ENCODE data around the gene CISH.

CISH gene, protein sequence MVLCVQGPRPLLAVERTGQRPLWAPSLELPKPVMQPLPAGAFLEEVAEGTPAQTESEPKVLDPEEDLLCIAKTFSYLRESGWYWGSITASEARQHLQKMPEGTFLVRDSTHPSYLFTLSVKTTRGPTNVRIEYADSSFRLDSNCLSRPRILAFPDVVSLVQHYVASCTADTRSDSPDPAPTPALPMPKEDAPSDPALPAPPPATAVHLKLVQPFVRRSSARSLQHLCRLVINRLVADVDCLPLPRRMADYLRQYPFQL

DNA sequence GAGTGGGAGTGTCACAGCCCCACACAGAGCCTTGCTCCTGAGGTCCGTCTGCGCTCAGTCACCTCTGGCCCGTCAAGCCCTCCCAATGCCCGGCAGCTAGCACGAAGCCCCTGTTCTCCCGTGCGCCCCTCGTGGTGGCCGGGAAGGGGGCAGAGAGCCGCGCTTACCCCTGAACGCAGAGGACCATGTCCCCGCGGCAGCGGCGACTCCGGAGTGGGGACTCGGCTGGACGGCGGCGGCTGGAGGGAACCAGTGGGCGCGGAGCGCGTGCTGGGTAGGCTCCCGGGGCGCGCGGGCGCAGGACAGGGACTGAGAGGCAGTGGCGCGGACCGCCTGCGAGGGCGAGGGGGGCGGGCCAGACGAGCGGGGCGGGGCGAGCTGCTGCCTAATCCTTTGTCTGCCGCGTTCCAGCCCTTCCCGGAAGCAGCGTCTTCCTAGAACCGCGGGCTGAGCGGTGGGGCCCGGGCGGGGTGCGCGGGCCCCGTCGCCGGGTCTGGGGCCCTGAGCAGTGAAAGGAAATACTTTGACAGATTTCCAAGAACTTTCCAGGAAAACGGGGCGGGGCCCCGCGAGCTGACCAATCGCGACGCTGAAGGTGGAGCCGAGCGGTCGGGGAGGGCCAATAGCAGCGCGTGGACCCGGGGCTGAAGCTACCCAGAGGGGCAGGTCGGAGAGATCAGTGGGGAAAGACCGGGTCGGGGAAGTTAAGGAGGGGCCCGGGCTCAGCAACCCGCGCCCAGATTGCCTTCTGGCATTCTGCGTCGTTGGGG is at the start of gene CISH:
TSS of gene CISH (minus strand) at position 311 of the 770 bp plus-strand sequence. CDS start at position 187, 124 bp downstream.
- peak; percentile 79 for DNase-seq (ENCODE audit: low read depth)
- H3K4me3 ChIP-seq (ENCODE audit: low read depth, low read length), result peak within 1 kb of the TSS; percentile 72

DNA sequence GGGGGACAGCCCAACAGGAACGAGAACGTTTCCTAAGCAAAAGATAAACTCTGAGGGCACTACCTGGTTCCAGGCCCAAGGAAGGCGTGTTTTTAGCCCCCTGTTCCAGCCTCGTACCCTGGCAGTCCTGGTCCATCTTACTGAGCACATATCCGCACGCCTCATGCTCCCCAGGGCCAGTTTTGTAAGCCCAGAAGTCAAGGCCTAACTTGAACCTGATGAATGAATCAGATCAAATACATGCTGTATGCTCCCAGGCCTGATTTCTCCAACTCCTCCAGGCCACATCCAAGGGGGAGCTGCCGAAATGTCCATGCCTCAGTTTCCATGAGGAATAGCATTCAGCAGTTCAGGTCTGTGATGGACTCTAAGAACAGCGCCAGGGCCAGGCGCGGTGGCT is 48.8 kb upstream of the CISH start:
- DNase-seq (ENCODE audit: low read depth), result no peak
- H3K4me3 ChIP-seq (ENCODE audit: low read depth, low read length), result no peak overlapping the region

DNA sequence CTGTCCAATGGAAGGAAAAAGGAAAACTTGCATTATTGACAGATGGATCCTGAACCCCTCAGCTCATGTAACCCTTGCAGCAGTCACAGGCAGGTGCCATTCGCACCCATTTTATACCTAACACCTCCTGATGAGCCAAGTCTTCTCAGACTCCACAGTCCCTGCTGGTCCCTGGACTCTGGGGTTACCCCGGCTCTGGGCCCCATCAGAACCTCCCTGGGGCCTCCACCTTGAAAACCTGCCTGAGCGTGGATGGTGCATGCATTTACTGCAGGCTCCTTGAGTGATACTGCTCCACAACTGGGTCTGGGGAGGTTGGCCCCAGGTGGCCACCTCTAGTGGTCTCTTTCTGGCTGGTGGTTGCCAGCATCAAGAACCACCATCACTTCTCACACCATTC is 47.3 kb upstream of the CISH start:
- no peak overlapping the region for H3K4me3 ChIP-seq (ENCODE audit: low read depth, low read length)

DNA sequence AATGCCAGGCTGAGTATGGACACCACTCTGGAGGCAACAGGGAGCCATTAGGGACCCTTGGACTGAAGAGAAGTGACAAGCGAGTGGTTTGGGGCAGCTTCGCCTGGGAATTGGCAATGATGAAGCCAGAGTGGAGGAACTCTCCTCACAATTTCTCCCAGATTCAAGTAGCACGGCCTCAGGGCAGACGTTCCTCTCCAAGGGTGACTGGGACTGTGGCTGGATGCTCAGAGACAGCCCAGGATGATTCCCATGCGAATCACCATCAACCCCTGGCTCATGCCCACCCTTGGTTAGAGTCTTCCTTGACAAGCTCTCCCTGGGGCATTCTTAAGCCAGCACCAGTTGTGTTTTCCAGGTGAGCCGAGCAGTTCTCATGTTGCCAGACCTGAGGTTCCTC is 46.8 kb upstream of the CISH start:
- H3K4me3 ChIP-seq (ENCODE audit: low read depth, low read length), result no peak overlapping the region
- DNase-seq (ENCODE audit: low read depth), result no peak

More for the DNA sequence above, 47.3 kb upstream of the CISH start:
- DNase-seq (ENCODE audit: low read depth), result no peak

DNA sequence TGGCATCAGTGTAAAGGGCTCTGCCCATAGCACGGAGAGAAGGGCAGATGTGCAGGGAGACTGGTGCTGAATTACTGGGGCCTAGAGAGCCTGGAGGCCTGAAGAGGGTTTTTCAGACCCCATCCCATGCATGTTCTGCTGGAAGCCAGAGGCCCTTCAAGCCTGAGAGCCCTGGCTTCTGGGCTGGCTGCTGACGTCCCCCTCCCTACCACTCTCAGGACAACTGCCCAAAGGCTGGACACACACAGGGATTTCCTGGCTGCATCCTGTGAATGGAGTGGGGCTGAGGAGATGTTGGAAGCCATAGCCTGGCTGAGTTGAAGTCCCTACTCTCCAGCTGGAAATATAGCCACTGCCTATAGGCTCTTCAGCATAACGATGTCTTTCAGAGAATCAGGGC is 46.2 kb upstream of the CISH start:
- H3K4me3 ChIP-seq (ENCODE audit: low read depth, low read length), result no peak overlapping the region
- DNase-seq (ENCODE audit: low read depth), result no peak

DNA sequence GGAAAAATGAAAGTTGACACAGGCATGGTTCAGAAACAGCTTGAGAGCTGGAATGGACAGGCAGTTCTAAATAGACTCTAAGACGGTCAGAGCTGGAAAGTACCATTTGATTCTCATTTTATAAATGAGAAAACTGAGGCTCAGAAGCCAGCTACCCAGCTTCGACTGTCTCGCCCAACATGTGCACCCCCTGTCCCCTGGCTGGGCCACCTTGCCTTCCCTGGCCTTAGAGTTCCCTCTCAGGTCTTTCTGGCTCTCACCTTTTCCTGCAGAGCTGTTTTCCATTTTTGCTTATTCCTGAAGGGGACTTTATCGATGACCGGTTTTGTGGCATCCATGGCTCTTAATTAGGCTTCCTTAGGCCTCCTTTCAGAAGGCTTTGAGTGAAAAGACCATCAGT is 45.8 kb upstream of the CISH start:
- H3K4me3 ChIP-seq (ENCODE audit: low read depth, low read length), result no peak overlapping the region
- no peak for DNase-seq (ENCODE audit: low read depth)

DNA sequence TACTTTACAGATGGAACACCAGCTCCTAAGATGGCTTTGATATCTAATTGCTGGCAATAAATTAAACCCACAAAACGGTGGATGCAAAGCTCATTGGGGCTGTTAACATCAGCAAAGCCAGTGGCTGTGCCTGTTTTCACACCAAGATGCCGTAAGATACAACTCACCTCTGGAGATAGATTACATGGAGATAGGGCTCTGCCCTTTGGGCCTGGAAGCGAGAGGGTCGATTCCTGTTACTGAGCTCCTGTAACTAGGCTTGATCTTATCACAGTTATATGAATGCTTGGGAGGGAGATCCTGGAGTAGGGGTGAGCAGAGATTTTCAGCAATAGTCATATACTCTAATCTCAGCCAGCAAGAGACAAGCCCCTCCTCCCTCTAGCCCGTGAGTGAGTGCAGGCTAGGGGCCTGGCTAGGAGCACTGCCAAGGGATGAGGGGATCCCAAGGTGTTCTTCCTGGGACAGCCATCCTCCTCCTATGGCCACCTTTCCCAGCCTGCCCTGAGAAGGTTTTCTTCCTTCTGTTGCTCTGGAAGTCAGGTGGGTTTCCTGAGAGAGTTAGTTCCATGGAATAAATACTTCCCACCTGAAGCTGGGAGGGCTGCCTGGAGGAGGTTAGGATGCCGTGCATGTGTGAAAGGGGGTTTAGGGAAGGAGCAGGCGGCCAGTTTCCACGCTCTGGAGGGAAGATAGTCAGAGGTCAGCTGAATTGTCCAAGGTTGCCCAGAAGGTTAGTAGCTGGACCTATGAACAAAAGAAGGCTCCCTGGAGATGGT is 45.0 kb upstream of the CISH start:
- no peak for DNase-seq (ENCODE audit: low read depth)

DNA sequence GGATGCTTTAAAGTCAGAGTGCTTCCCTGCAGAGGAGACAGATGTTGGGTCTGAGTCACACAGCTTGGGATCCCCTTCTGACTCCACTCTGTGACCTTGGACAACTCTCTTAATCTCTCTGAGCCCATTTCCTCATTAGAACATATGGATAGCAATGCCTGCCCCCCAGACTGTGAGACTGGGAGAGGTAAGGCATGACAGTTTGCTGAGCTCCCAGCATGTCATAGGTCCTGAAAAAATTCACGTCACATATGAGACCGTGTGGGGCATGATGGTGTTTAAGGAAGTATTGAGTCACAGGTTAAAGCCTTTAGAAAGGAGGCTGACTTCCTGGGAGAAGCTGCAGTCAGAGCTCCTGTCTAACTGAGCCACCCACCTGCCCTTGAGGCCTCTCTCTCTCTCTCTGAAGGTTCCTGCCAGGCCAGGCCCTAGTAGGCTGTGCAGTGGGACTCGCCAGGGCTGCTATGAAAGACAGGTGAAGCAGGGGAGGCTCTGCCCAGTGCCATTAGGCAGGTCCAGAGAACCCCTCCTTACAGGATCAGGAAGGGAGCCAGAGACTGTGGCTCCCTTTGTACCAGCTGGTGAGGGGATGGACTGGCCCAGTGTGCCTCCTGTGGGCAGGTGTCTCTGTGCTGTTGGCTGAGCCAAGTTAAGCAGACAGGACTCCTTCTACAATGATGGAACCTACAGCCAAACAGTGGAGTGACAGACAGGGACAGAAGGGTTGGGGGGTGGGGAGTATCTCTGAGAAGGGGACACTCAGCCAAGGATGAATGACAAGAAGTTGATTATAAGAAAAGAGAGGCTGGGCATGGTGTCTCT is 43.6 kb upstream of the CISH start:
- DNase-seq (ENCODE audit: low read depth), result no peak
- no peak overlapping the region for H3K4me3 ChIP-seq (ENCODE audit: low read depth, low read length)

More for the DNA sequence above, 45.0 kb upstream of the CISH start:
- no peak overlapping the region for H3K4me3 ChIP-seq (ENCODE audit: low read depth, low read length)

DNA sequence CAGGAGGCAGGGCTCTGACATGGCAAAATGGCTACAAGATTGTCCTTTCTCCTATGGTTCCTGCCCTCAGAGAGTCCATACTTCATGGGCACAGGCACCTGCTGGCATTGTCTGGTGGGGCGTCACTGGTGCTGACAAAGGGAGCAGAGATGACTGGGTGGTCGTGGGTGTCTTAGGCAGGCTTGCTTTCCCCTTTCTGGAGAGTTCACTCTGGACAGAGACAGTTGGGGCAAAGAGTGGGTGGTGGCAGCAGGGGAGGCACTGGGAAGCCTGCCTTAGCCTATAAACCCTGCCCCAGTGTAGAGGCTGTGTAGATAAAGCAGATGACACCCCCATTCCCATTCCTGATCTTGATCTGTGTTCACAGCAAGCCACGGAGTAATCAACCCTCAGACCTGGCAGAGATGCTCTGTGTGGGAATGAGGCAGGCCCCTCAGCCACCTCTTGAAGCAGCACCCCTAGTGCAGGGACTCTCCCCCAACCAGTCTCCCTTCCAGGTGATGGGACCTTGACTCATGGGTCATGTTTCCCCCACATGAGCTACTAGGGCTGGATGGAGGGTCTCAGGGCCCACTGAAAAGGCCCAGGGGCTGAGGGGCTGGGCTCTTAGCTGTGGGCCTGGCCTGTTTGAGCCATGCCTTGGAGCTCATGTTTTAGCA is 42.5 kb upstream of the CISH start:
- no peak for DNase-seq (ENCODE audit: low read depth)
- H3K4me3 ChIP-seq (ENCODE audit: low read depth, low read length), result no peak overlapping the region

DNA sequence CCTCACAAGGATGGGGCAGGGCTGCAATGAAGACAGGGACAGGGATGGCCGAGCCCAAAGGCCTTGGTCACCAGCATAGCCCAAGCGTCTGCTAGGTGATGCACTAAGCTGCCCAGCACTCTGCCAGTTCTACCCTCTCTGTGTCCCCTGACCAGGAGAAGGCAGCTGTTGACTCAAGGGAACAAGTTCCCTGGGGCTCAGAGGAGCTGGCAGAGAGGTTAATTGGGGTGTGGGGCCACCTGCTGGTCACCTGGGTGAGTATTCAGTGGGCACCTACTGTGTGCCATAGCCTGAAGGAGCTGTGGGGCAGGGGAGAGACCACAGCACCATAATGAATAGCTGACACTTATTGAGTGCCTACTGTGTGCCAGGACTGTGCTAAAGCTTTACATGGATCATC is 41.1 kb upstream of the CISH start:
- DNase-seq (ENCODE audit: low read depth), result no peak
- no peak overlapping the region for H3K4me3 ChIP-seq (ENCODE audit: low read depth, low read length)

DNA sequence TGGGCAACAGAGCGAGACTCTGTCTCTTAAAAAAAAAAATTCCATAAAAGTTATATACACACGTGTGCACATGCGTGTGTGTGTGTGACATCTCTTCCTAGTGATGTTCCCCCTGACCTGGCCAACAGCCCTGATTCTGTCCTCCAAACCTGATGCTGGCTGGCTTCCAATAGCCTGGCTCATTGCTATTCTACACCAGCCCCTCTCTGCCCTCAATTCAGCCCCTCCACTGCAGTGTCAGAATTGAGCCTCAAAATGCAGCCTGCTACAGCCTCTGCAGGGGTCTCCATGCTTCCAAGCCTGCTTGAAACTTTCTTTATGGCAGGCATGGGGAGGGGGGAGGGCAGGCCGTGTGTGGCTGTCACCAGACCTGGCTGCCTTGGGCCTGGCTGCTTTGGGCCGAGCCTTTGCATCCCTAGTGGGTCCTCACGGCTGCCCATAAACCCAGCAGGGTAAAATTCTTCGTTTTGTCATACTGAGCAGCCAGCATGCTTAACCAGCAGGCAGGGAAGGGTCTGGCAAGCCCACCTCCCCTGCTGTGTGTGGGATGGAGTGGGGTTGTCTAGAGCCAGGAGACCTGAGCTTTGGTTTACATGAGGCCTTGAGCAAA is 40.5 kb upstream of the CISH start:
- no peak for DNase-seq (ENCODE audit: low read depth)
- H3K4me3 ChIP-seq (ENCODE audit: low read depth, low read length), result no peak overlapping the region

DNA sequence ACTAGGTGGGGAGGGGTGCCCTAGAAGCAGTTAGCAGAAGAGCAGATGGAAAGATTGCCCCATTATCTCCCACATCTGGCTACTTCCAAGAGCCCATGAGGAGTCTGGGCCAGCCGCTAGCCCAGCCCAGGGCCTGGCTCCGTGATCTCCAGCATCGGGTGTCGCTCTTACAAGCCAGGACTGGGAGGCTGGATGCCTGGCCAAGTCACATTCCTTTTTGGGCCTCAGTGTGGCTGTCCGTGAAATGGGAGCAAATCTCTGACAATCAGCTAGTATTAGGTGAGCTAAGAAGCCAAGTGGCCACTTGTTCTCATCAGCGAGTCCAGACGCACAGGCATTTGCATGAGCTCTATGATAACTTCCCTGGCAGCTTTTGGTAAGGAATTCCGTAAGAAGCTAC is 39.9 kb upstream of the CISH start:
- DNase-seq (ENCODE audit: low read depth), result no peak
- H3K4me3 ChIP-seq (ENCODE audit: low read depth, low read length), result no peak overlapping the region

DNA sequence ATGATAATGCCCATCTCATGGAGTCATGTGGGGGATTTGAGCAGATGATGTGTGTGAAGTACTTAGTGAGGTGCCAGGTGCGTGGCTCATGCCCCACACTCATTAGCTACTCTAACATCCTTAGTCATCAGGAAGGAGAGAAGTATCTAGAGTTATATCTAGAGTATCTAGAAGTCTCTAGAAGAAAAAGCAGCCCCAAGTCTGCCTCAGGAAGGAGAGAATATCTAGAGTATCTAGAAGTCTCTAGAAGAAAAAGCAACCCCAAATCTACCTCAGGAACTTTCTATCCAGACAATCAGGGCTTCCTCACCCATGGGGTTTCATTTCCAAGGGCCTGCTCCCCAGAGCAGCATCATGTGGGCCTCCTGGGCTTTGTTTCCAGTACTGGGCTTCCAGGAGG is 38.4 kb upstream of the CISH start:
- no peak for DNase-seq (ENCODE audit: low read depth)
- H3K4me3 ChIP-seq (ENCODE audit: low read depth, low read length), result no peak overlapping the region

DNA sequence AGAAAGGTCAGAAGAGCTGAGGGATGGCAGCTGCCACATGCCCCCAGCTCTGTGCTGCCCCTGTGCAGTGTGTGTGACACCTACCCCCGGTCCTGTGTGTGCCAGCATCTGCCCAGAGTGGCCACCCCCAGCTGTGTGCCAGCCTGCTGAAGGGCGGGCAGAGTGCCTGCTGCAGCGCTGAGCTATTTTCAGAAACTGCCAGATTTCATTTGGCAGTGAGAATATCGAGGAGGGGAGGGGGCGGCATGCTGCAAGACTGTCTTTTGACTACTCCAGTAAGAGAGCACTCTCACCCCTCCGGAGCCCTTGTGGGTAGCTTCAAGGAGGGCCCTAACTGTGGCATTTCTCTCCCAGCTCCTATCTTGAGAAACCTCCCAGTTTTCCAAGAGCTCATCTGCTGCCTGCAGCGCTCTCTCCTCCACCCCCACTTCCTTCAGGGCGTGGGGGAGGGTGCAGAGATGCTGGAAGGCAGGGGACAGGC is 37.9 kb upstream of the CISH start:
- DNase-seq (ENCODE audit: low read depth), result no peak
- H3K4me3 ChIP-seq (ENCODE audit: low read depth, low read length), result no peak overlapping the region

DNA sequence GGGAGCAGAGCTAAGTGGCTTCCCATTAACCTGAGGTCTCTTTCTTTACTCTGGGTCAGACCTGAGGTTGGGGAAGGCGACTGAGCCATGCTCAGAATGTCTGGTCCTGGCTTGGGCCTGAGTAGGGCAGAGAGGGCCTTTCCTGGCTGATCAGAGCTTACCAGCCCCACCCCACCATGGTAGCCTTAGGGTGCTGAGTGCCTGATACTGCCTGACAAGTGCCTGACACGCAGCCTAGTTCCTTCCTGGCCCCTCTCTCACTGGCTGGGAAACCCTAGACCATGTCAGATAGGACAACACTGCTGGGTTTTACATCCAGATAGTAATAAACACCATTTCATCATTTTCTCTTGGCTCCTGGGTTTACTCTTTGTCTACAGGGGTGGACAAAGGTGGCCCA is 37.4 kb upstream of the CISH start:
- no peak for DNase-seq (ENCODE audit: low read depth)

DNA sequence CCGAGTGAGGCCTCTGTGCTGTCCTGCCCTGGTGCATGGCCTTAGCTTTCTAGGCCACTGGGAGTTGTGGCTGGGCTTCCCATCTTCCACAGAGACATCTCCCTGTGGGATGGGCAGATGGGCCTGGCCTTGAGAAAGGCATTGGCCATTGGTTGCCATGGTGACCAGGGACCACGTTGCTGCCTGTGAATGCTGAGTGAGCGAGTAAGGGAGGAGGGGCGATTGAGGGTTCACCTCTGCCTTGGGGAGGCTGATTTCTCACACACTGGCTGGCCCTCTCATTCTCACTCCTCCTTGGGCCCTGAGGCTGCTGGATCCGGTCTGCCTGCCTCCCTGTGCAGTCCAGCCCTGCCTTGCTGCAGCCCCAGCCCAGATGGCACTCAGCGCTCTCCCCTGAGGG is 36.7 kb upstream of the CISH start:
- DNase-seq (ENCODE audit: low read depth), result peak; percentile 7
- no peak overlapping the region for H3K4me3 ChIP-seq (ENCODE audit: low read depth, low read length)

More for the DNA sequence above, 37.4 kb upstream of the CISH start:
- H3K4me3 ChIP-seq (ENCODE audit: low read depth, low read length), result no peak overlapping the region

DNA sequence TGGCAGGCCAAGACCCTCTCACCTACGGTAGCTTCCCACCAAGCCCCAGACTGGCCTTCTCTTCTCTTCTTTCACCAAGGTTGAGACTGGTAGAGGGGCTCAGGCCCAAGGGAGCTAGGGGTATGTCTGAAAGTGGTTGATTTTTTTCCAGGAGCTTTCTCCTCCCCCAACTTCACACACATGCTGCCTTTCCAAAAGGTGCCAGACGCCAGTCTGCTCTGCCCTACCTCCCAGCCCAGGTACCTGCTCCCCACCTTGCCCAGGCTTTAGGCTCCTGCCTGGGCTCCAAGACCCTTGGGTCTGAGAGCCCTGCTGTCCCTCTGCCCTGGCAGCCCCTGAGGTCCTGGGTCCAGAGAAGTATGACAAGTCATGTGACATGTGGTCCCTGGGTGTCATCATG is 33.8 kb upstream of the CISH start:
- DNase-seq (ENCODE audit: low read depth), result no peak

DNA sequence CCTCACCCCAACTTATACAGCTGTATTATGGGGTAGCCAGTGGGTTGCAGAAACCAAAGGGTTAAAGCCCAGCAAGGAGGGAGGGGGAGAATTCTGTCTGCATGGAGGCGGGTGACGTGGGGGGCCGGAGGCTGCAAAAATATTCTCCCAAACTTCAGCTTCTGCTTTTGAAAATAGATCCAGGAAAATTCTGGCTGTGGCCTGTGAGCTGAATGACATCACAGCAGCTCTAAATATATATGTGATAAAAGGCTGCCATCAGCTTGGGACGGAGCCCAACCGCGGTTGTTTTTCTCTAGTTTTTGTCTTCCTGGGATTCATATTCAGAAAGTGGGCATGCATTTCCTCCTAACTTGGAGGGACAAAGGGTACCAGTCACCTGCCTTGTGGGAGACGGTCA is 33.0 kb upstream of the CISH start:
- DNase-seq (ENCODE audit: low read depth), result no peak
- H3K4me3 ChIP-seq (ENCODE audit: low read depth, low read length), result no peak overlapping the region

More for the DNA sequence above, 33.8 kb upstream of the CISH start:
- no peak overlapping the region for H3K4me3 ChIP-seq (ENCODE audit: low read depth, low read length)

DNA sequence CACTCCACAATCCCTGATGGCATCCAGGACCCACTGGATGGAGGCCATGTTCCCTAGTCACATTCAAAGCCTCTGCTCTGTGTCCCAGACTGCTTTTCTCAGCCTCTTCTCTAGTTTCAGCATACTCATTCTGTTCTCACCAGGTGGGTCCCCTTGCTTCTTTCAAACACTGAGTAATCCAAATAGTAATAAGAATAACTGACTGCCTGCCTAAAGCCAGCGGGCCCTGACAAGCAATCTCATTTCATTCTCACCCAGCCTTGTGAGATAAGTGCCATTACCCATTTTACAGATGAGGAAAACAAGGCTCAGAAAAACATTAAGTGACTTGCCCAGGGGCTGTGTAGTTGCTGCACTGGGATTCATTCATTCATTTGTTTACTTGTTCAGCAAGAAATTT is 30.8 kb upstream of the CISH start:
- DNase-seq (ENCODE audit: low read depth), result no peak
- H3K4me3 ChIP-seq (ENCODE audit: low read depth, low read length), result no peak overlapping the region
